Bronchial epithelial cell (primary cell): ENCODE results near the gene CHST1. TPM values are rescaled to one million over a fixed set of nuclear protein-coding genes. Genes with fewer than 3 reads are reported as not detected.

Experiments
- DNase-seq: peaks from one replicate; pipeline ENCODE4 v3.0.0-alpha.2; 2010; ENCODE audit warnings: low read depth
- FAIRE-seq: peaks from 2 replicates; lab custom pipeline; 2011; peaks lifted over from hg19 to GRCh38; lab: Jason Lieb, UNC
- H3K27me3 ChIP-seq: 2 replicates; pipeline ENCODE4 v1.5.1; 2011; ENCODE audit warnings: low read length; ENCODE audit not compliant: control insufficient read depth, insufficient read depth
- H3K36me3 ChIP-seq: 2 replicates; pipeline ENCODE4 v1.5.1; 2011; ENCODE audit warnings: low read length; ENCODE audit not compliant: control insufficient read depth, insufficient read depth
- H3K4me3 ChIP-seq: 2 replicates; pipeline ENCODE4 v1.5.1; 2011; ENCODE audit warnings: mild to moderate bottlenecking, low read depth, low read length, control low read depth
- total RNA-seq: library from RNA; depleted of rRNA; stranded (reverse); fragments of >200 nt; gene quantifications from 2 replicates; pipeline ENCODE4 v1.2.1, GENCODE V29; 2014
- TF ChIP-seq, protein P1 (sequence below): IDR thresholded peaks from 2 replicates; pipeline ENCODE4 v1.5.1; 2011; ENCODE audit warnings: mild to moderate bottlenecking, moderate library complexity, low read length, control low read depth, inconsistent platforms; ENCODE audit not compliant: insufficient read depth, severe bottlenecking

CHST1 gene
- total RNA-seq, 1 donor from 2014 or later, result 0.26 TPM

DNA sequence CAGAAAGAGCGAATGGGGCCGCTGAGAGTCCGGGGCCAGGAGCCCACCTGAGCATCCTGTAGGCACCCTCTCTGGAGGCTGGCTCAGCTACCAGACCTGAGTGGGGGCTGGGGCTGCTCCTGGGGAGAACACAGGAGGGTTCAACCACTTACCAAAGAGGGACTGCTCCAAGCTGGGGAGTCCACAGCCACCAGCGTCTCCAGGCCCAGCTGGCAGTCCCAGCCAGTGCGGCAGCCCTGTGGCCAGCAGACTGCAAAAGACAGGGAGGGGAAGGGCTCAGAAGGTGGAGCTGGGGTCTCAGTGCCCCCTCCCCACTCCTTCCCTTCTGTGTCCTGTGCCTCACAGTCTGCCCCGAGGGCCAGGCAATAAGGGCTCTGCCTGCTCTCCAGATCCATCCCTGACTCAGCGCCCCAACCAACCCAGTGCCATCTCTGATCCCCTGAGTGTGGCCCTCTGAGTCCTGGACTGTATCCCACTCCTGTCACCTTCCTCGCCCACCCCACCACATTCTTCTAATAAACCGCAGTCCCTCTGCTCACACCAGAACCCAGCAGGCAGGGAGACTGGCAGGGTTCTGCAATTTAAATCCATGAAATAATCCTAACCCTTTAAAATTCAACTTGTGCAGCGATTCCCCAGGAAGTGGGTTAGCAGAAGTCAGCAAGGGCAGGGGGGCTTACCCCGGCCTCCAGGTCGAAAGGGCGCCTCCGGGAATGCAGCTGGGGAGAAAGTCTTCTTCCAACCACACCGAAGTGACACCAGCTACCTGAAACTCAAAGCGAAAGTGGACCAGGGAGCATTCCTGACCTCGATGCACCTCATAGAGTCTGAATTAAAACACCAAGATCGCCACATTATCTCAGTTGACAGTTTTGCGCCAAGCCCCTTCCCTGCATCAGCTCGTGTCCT lies 13.3 kb downstream of the CHST1 start:
- H3K4me3 ChIP-seq, result no peak overlapping the region
- H3K27me3 ChIP-seq, result no peaks in the 10 kb centered on the region
- no peak for DNase-seq
- FAIRE-seq, result no peak
- H3K36me3 ChIP-seq, result no peaks in the 10 kb centered on the region
- TF ChIP-seq, protein P1, sequence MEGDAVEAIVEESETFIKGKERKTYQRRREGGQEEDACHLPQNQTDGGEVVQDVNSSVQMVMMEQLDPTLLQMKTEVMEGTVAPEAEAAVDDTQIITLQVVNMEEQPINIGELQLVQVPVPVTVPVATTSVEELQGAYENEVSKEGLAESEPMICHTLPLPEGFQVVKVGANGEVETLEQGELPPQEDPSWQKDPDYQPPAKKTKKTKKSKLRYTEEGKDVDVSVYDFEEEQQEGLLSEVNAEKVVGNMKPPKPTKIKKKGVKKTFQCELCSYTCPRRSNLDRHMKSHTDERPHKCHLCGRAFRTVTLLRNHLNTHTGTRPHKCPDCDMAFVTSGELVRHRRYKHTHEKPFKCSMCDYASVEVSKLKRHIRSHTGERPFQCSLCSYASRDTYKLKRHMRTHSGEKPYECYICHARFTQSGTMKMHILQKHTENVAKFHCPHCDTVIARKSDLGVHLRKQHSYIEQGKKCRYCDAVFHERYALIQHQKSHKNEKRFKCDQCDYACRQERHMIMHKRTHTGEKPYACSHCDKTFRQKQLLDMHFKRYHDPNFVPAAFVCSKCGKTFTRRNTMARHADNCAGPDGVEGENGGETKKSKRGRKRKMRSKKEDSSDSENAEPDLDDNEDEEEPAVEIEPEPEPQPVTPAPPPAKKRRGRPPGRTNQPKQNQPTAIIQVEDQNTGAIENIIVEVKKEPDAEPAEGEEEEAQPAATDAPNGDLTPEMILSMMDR, result no peak

- FAIRE-seq, result no peak
- no peaks in the 10 kb centered on the region for H3K27me3 ChIP-seq
- H3K36me3 ChIP-seq, result no peaks in the 10 kb centered on the region
- DNase-seq, result no peak
- TF ChIP-seq, protein P1, result no peak
- no peak overlapping the region for H3K4me3 ChIP-seq
Observed at GRCh38 chr11:45651156-45651555, 14.3 kb downstream of the CHST1 start.

DNA sequence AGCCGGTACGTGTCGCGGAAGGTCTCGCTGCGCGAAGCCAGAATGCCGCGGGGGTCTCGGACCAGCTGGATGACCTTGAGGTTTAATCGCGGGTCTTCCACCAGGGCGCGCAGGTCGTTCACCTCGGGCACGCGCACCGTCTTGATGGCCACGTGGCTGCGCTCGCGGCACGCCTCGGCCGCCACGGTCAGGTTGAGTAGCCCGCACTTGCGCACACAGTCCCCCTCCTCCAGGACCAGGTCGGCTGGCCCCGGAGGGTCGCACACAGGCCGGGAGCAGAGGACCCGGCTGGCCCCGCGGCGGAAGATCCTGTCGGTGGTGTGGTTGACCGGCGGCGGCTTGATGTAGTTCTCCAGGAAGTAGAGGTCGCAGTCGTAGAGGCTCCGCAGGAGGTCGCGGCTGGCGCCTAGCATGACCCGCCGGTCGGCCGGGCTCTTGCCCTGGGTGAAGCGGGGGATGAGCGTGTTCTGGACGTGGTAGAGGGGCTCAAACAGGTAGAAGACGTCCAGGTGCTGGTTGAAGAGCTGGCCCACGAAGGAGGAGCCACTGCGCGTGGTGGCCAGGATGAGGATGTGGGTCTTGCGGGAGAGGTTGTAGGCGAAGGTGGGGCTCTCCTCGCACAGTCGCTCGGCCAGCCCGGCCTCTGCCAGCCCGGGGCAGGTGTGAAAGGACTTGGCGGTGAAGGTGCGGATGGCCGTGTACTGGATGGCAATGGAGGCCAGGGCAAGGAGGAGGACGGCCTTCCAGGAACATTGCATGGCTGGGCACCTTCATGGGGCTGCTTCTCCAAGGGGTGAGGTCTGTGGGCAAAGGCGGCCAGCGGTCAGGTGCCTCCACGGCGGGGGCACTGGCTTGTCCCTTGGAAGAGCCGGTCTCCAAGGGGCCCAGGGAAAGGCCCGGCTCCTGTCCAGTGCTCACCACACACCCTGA lies 15.0 kb downstream of the CHST1 start:
- Histone ChIP-seq H3K4me3 (no peak overlapping the region), H3K27me3 (no peaks in the 10 kb centered on the region), H3K36me3 (no peaks in the 10 kb centered on the region)
- FAIRE-seq, result no peak
- no peak for DNase-seq
- TF ChIP-seq, protein P1, result no peak

DNA sequence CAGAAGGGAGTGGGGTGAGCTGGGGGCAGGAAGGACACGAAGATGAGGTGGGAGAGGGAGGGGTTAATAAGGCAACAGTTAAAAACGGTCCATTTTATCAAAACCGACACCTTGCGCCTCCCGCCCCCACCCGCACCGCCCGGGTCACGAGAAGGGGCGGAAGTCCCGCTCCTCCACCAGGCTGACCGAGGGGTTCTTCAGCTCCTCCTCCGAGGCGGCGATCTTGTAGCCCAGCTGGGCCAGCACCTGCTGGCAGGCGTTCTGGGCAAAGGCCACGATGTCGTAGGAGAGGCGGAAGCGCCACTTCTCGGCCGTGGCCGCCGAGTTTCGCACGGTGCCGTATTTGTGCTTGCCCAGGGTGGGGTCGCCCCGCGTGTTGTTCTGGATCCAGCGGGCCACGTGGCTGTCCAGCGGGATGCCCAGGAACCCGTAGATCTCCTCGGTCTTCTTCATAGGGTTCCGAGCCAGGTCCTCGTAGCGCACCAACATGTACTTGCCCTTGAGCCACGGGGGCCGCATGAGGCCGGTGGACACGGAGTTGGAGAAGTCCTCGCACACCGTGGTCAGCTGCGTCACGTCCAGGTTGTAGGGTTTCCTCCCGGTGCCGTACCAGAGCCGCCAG lies 15.8 kb downstream of the CHST1 start:
- Histone ChIP-seq H3K36me3 (no peaks in the 10 kb centered on the region), H3K4me3 (no peak overlapping the region), H3K27me3 (no peaks in the 10 kb centered on the region)
- TF ChIP-seq, protein P1, result no peak
- FAIRE-seq (no peak), DNase-seq (no peak)

- no peak for DNase-seq
- Histone ChIP-seq H3K27me3 (no peaks in the 10 kb centered on the region), H3K4me3 (no peak overlapping the region), H3K36me3 (no peaks in the 10 kb centered on the region)
- FAIRE-seq, result no peak
- TF ChIP-seq, protein P1, result no peak
Observed at GRCh38 chr11:45648931-45649330, 16.5 kb downstream of the CHST1 start.
